ENCODE measurements around the gene PBRM1.

Gene PBRM1

DNA sequence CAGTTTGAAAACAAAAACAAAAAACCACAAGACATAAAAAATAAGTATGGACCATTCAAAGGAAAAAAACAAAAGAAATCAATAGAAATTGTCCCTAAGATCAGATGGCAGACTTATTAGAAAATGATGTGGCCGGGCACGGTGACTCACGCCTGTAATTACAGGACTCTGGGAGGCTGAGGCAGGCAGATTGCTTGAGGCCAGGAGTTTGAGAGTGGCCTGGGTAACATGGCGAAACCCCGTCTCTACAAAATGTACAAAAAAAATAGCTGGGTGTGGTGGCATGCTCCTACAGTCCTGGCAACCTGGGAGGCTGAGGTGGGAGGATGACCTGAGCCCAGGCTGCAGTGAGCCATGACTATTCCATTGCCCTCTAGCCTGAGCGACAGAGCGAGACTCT lies 36.8 kb upstream of the PBRM1 start:
- TF ChIP-seq, protein P1, sequence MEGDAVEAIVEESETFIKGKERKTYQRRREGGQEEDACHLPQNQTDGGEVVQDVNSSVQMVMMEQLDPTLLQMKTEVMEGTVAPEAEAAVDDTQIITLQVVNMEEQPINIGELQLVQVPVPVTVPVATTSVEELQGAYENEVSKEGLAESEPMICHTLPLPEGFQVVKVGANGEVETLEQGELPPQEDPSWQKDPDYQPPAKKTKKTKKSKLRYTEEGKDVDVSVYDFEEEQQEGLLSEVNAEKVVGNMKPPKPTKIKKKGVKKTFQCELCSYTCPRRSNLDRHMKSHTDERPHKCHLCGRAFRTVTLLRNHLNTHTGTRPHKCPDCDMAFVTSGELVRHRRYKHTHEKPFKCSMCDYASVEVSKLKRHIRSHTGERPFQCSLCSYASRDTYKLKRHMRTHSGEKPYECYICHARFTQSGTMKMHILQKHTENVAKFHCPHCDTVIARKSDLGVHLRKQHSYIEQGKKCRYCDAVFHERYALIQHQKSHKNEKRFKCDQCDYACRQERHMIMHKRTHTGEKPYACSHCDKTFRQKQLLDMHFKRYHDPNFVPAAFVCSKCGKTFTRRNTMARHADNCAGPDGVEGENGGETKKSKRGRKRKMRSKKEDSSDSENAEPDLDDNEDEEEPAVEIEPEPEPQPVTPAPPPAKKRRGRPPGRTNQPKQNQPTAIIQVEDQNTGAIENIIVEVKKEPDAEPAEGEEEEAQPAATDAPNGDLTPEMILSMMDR (IDR thresholded peaks at IDR 0.05; ENCODE audit: low read depth, low read length), result no peak
- H3K4me3 ChIP-seq (ENCODE audit: low read depth, low read length), result no peak overlapping the region

DNA sequence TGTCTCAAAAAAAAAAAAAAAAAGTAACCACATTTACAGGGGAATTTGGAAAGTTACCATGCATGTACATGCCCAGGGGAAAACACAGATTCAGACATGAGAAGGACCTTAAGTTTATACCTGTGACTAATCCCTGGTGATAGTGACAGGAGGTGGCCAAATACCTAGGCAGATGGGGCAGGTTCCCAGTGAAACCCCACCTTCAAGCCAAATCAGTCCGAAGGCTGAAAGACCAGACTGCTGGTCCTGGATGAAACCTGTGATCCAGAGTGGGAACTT lies 36.0 kb upstream of the PBRM1 start:
- no peak overlapping the region for H3K4me3 ChIP-seq (ENCODE audit: low read depth, low read length)
- TF ChIP-seq, protein P1 (IDR thresholded peaks at IDR 0.05; ENCODE audit: low read depth, low read length), result no peak

DNA sequence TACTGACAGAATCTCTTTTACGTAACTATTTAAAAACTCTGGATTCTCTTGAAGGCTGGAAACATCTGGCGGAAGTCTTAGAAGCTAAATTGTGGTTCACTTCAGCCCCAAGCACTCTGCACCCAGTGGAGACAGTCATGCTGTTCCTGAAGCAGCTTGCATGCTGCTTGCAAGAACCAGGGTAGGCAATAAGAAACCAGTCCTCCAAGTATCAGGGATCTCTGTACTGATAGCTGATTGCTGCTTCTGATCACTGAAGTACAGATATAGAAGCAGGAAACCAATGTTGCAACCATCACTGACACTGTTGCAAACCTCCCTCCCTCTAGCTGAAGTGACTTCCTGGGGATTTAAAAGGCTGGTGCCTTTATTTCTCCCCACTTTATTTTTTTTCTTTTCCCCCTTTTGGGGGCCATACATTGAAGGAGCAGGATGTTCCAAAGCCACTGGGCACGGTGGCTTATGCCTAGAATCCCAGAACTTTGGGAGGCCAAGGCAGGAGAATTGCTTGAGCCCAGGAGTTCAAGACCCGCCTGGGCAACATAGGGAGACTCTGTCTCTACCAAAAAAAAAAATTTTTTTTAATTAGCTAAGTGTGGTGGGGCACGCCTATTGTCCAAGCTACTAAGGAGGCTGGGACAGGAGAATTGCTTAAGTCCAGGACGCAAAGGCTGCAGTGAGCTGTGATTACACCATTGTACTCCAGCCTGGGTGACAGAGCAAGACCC lies 35.5 kb upstream of the PBRM1 start:
- TF ChIP-seq, protein P1 (IDR thresholded peaks at IDR 0.05; ENCODE audit: low read depth, low read length), result no peak
- no peak overlapping the region for H3K4me3 ChIP-seq (ENCODE audit: low read depth, low read length)

DNA sequence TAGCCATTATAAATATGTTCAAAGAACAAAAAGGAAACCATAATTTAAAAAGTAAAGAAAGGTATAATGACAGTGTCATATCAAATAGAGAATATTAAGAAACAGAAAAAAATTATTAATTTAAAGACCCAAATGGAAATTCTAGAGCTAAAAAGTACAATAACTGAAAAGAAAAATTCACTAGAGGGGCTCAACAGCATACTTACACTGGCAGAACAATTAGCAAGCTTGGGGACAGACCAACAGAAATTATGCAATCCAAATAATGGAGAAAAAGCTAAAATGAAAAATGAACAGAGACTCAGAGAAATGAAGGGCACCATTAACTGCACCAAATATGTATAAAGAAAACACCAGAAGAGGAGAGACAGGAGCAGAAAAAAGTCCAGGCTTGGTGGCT lies 33.9 kb upstream of the PBRM1 start:
- no peak overlapping the region for H3K4me3 ChIP-seq (ENCODE audit: low read depth, low read length)
- TF ChIP-seq, protein P1 (IDR thresholded peaks at IDR 0.05; ENCODE audit: low read depth, low read length), result no peak

DNA sequence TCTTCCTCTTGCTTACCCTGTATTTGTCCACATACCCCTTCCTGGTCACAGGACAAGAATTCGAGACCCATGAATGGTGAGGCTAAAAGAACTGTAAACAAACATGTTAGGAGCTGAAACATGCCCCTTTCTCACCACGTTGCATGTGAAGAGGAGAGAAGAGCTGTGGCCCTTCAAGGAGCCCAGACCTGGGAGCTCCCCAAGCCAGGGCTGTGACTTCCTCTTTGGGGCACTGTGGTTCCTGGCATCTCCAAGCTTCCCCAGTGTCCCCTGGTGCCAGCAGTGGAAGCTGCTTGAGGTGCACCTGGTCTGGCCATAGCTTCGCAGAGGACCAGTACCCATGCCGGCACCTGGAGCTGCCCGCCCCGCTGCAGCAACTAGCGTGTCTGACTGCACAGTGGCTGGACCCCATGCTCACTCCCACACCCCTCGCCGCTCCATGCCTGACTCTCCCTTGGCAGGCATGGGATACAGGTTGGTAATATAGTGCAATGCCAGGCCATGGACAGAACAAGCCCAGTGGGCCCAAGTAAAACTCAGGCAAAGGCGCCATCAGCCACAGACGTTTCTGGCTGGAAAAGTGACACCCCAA lies 30.1 kb upstream of the PBRM1 start:
- no peak overlapping the region for H3K4me3 ChIP-seq (ENCODE audit: low read depth, low read length)
- TF ChIP-seq, protein P1 (IDR thresholded peaks at IDR 0.05; ENCODE audit: low read depth, low read length), result no peak

DNA sequence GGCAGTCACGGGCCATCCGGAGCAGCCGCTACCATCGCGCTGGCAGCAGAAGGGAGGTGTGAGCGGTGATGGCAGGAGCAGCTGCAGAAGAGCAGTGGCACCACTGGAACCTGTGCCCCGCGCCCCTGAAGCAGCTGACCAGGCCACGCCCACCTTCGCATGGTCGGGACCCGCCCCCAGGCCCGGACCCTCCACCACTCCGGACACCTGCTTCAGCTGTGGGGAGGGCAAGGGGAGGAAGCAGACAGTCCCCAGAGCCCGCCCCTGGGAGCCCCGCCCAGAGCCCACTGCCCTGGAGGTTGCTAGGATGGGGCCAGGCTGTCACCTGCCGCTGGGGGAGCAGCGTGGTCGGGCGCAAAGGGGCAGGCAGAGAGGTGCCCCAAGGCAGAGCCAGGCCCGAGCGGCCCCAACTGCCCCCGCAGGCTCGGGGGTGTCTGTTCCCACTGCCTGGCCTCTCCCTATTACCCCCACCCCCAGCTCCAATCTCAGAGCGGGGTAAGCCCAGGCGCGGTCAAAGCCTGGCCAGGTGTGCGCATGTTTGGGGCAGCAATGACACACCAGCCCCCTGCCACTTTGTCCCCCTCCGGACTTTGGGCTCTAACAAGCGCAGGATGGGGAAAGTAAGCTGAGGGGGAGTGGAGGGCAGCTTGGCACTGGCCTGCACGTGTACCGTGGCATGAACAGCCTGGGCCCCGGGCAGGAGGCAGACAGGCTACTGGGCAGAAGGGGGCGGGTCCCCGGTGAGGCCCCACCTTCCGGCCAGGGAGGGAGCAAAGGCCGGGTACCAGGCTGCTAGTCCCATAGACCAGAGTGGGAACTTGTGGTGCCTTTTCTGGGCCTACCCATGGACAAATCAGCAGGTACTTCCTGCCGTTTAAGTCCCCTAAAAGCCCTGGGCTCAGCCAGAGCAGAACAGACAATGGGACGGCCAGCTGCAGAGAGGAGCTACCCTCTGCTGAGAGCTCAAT lies 28.9 kb upstream of the PBRM1 start:
- TF ChIP-seq, protein P1 (IDR thresholded peaks at IDR 0.05; ENCODE audit: low read depth, low read length), result no peak
- no peak overlapping the region for H3K4me3 ChIP-seq (ENCODE audit: low read depth, low read length)
